ENCODE results near the gene TUBB4B.

The TUBB4B gene

GRCh38 chr9:137233143-137233980 is 7.7 kb upstream of the TUBB4B start:
- no peak for DNase-seq
- no peaks in the 10 kb centered on the region for H3K79me2 ChIP-seq (ENCODE audit: control insufficient read depth, insufficient read depth, low read length)
- no peak overlapping the region for H3K4me2 ChIP-seq (ENCODE audit: low read length)
- H4K8ac ChIP-seq (ENCODE audit: low read depth, low read length), result no peak overlapping the region
- H3K4ac ChIP-seq (ENCODE audit: low read depth, low read length), result no peak overlapping the region
- no peak overlapping the region for H2AK5ac ChIP-seq (ENCODE audit: low read length)
- H4K5ac ChIP-seq (ENCODE audit: low read length), result no peak overlapping the region
- no peak overlapping the region for H2BK5ac ChIP-seq (ENCODE audit: low read length)
- no peak overlapping the region for H3K23ac ChIP-seq (ENCODE audit: low read length)
- H3K9ac ChIP-seq (ENCODE audit: low read length), result no peak overlapping the region
- WGBS (ENCODE audit: extremely low coverage, insufficient coverage, low lambda C conversion rate), result no CpG with 5 or more reads among the region's 40 CpGs
- H2BK15ac ChIP-seq (replicated peaks; ENCODE audit: low read depth), result no peak overlapping the region
- H3K18ac ChIP-seq (ENCODE audit: low read length), result no peak overlapping the region
- peaks cover 1% of the 10 kb centered on the region for H3K79me1 ChIP-seq (ENCODE audit: low read length)
- no peak overlapping the region for H3K4me3 ChIP-seq (ENCODE audit: low read length)
- H3K56ac ChIP-seq (ENCODE audit: low read length), result no peak overlapping the region
- H3K27me3 ChIP-seq (ENCODE audit: insufficient read depth, low read length, poor library complexity), result no peaks in the 10 kb centered on the region
- peaks cover 2% of the 10 kb centered on the region for H3K4me1 ChIP-seq (ENCODE audit: control insufficient read depth, low read depth, low read length)
- H2BK120ac ChIP-seq (ENCODE audit: low read depth, low read length), result no peak overlapping the region
- H3K36me3 ChIP-seq (ENCODE audit: control insufficient read depth, insufficient read depth, low read length), result no peaks in the 10 kb centered on the region
- no peak overlapping the region for H3K27ac ChIP-seq (ENCODE audit: low read depth, low read length)

GRCh38 chr9:137234055-137234697 is 6.9 kb upstream of the TUBB4B start:
- no peak overlapping the region for H3K4me3 ChIP-seq (ENCODE audit: low read length)
- peaks cover 2% of the 10 kb centered on the region for H3K4me1 ChIP-seq (ENCODE audit: control insufficient read depth, low read depth, low read length)
- no peak overlapping the region for H2BK5ac ChIP-seq (ENCODE audit: low read length)
- no peak overlapping the region for H2AK5ac ChIP-seq (ENCODE audit: low read length)
- no peak overlapping the region for H3K9ac ChIP-seq (ENCODE audit: low read length)
- no peak overlapping the region for H2BK15ac ChIP-seq (replicated peaks; ENCODE audit: low read depth)
- H3K23ac ChIP-seq (ENCODE audit: low read length), result no peak overlapping the region
- WGBS (ENCODE audit: extremely low coverage, insufficient coverage, low lambda C conversion rate), result no CpG with 5 or more reads among the region's 40 CpGs
- H3K79me1 ChIP-seq (ENCODE audit: low read length), result peaks cover 6% of the 10 kb centered on the region
- DNase-seq, result no peak
- H4K5ac ChIP-seq (ENCODE audit: low read length), result no peak overlapping the region
- no peak overlapping the region for H3K18ac ChIP-seq (ENCODE audit: low read length)
- no peak overlapping the region for H3K4me2 ChIP-seq (ENCODE audit: low read length)
- no peaks in the 10 kb centered on the region for H3K36me3 ChIP-seq (ENCODE audit: control insufficient read depth, insufficient read depth, low read length)
- H3K79me2 ChIP-seq (ENCODE audit: control insufficient read depth, insufficient read depth, low read length), result peaks cover 3% of the 10 kb centered on the region
- no peak overlapping the region for H3K4ac ChIP-seq (ENCODE audit: low read depth, low read length)
- H3K27me3 ChIP-seq (ENCODE audit: insufficient read depth, low read length, poor library complexity), result no peaks in the 10 kb centered on the region
- no peak overlapping the region for H2BK120ac ChIP-seq (ENCODE audit: low read depth, low read length)
- no peak overlapping the region for H3K27ac ChIP-seq (ENCODE audit: low read depth, low read length)
- H4K8ac ChIP-seq (ENCODE audit: low read depth, low read length), result no peak overlapping the region
- no peak overlapping the region for H3K56ac ChIP-seq (ENCODE audit: low read length)

- H3K23ac ChIP-seq (ENCODE audit: low read length), result no peak overlapping the region
- H2BK15ac ChIP-seq (replicated peaks; ENCODE audit: low read depth), result no peak overlapping the region
- H2BK5ac ChIP-seq (ENCODE audit: low read length), result no peak overlapping the region
- H3K79me1 ChIP-seq (ENCODE audit: low read length), result peaks cover 6% of the 10 kb centered on the region
- H4K5ac ChIP-seq (ENCODE audit: low read length), result no peak overlapping the region
- H3K27me3 ChIP-seq (ENCODE audit: insufficient read depth, low read length, poor library complexity), result no peaks in the 10 kb centered on the region
- no peak for DNase-seq
- no peak overlapping the region for H3K56ac ChIP-seq (ENCODE audit: low read length)
- no peak overlapping the region for H3K27ac ChIP-seq (ENCODE audit: low read depth, low read length)
- no peak overlapping the region for H2BK120ac ChIP-seq (ENCODE audit: low read depth, low read length)
- no peak overlapping the region for H3K9ac ChIP-seq (ENCODE audit: low read length)
- H3K79me2 ChIP-seq (ENCODE audit: control insufficient read depth, insufficient read depth, low read length), result peaks cover 3% of the 10 kb centered on the region
- no peak overlapping the region for H4K8ac ChIP-seq (ENCODE audit: low read depth, low read length)
- no peak overlapping the region for H2AK5ac ChIP-seq (ENCODE audit: low read length)
- WGBS (ENCODE audit: extremely low coverage, insufficient coverage, low lambda C conversion rate), result no CpG with 5 or more reads among the region's 18 CpGs
- no peak overlapping the region for H3K4ac ChIP-seq (ENCODE audit: low read depth, low read length)
- H3K18ac ChIP-seq (ENCODE audit: low read length), result no peak overlapping the region
- H3K36me3 ChIP-seq (ENCODE audit: control insufficient read depth, insufficient read depth, low read length), result no peaks in the 10 kb centered on the region
- H3K4me3 ChIP-seq (ENCODE audit: low read length), result no peak overlapping the region
- no peak overlapping the region for H3K4me2 ChIP-seq (ENCODE audit: low read length)
- peaks cover 2% of the 10 kb centered on the region for H3K4me1 ChIP-seq (ENCODE audit: control insufficient read depth, low read depth, low read length)
These were observed 6.2 kb upstream of the TUBB4B start for GRCh38 chr9:137234758-137235423.

GRCh38 chr9:137235424-137236237 is 5.5 kb upstream of the TUBB4B start:
- H4K5ac ChIP-seq (ENCODE audit: low read length), result no peak overlapping the region
- no peak overlapping the region for H4K8ac ChIP-seq (ENCODE audit: low read depth, low read length)
- H3K18ac ChIP-seq (ENCODE audit: low read length), result no peak overlapping the region
- no peak overlapping the region for H3K4me3 ChIP-seq (ENCODE audit: low read length)
- H2AK5ac ChIP-seq (ENCODE audit: low read length), result no peak overlapping the region
- no peak overlapping the region for H3K4ac ChIP-seq (ENCODE audit: low read depth, low read length)
- peaks cover 6% of the 10 kb centered on the region for H3K79me1 ChIP-seq (ENCODE audit: low read length)
- H3K9ac ChIP-seq (ENCODE audit: low read length), result no peak overlapping the region
- no peaks in the 10 kb centered on the region for H3K36me3 ChIP-seq (ENCODE audit: control insufficient read depth, insufficient read depth, low read length)
- peaks cover 3% of the 10 kb centered on the region for H3K79me2 ChIP-seq (ENCODE audit: control insufficient read depth, insufficient read depth, low read length)
- WGBS (ENCODE audit: extremely low coverage, insufficient coverage, low lambda C conversion rate), result no CpG with 5 or more reads among the region's 35 CpGs
- no peak overlapping the region for H2BK5ac ChIP-seq (ENCODE audit: low read length)
- H3K4me2 ChIP-seq (ENCODE audit: low read length), result no peak overlapping the region
- no peak overlapping the region for H2BK120ac ChIP-seq (ENCODE audit: low read depth, low read length)
- H3K27ac ChIP-seq (ENCODE audit: low read depth, low read length), result no peak overlapping the region
- H2BK15ac ChIP-seq (replicated peaks; ENCODE audit: low read depth), result no peak overlapping the region
- no peak overlapping the region for H3K56ac ChIP-seq (ENCODE audit: low read length)
- DNase-seq, result no peak
- H3K27me3 ChIP-seq (ENCODE audit: insufficient read depth, low read length, poor library complexity), result no peaks in the 10 kb centered on the region
- no peak overlapping the region for H3K23ac ChIP-seq (ENCODE audit: low read length)
- peaks cover 2% of the 10 kb centered on the region for H3K4me1 ChIP-seq (ENCODE audit: control insufficient read depth, low read depth, low read length)

GRCh38 chr9:137236238-137236935 is 4.7 kb upstream of the TUBB4B start:
- no peak overlapping the region for H3K4me3 ChIP-seq (ENCODE audit: low read length)
- H2AK5ac ChIP-seq (ENCODE audit: low read length), result no peak overlapping the region
- no peak overlapping the region for H2BK5ac ChIP-seq (ENCODE audit: low read length)
- no peak overlapping the region for H3K23ac ChIP-seq (ENCODE audit: low read length)
- H3K36me3 ChIP-seq (ENCODE audit: control insufficient read depth, insufficient read depth, low read length), result no peaks in the 10 kb centered on the region
- peak overlapping the region; percentile 56 for H3K56ac ChIP-seq (ENCODE audit: low read length)
- no peaks in the 10 kb centered on the region for H3K27me3 ChIP-seq (ENCODE audit: insufficient read depth, low read length, poor library complexity)
- no peak overlapping the region for H3K4ac ChIP-seq (ENCODE audit: low read depth, low read length)
- H3K9ac ChIP-seq (ENCODE audit: low read length), result no peak overlapping the region
- H3K27ac ChIP-seq (ENCODE audit: low read depth, low read length), result no peak overlapping the region
- H3K4me1 ChIP-seq (ENCODE audit: control insufficient read depth, low read depth, low read length), result peaks cover 2% of the 10 kb centered on the region
- peaks cover 6% of the 10 kb centered on the region for H3K79me1 ChIP-seq (ENCODE audit: low read length)
- H4K8ac ChIP-seq (ENCODE audit: low read depth, low read length), result no peak overlapping the region
- H2BK15ac ChIP-seq (replicated peaks; ENCODE audit: low read depth), result no peak overlapping the region
- H2BK120ac ChIP-seq (ENCODE audit: low read depth, low read length), result no peak overlapping the region
- peaks cover 3% of the 10 kb centered on the region for H3K79me2 ChIP-seq (ENCODE audit: control insufficient read depth, insufficient read depth, low read length)
- peak; percentile 83 for DNase-seq
- H3K18ac ChIP-seq (ENCODE audit: low read length), result no peak overlapping the region
- no CpG with 5 or more reads among the region's 31 CpGs for WGBS (ENCODE audit: extremely low coverage, insufficient coverage, low lambda C conversion rate)
- H3K4me2 ChIP-seq (ENCODE audit: low read length), result no peak overlapping the region
- no peak overlapping the region for H4K5ac ChIP-seq (ENCODE audit: low read length)

All from mesendoderm (in vitro differentiated cells).